Measurements from ENCODE around the gene LKAAEAR1.

Gene LKAAEAR1

DNA sequence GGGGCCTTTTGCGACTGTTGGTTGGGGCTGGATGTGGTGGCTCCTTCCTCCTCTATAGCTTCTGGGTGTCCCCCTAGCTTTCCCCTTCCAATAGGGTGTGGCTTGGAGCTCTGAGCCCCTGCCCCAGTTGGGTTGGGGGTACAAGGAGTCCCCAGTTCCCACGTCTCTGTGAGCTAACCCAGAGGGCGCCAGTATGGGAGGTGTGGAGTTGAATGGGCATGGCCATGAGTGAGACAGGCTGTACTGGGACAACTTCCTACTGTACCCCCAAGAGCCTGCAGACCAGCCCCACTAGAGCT is 47.0 kb downstream of the LKAAEAR1 start:
- Histone ChIP-seq H3K9me3 (ENCODE audit: insufficient read depth, low read length, severe bottlenecking) (no peaks in the 10 kb centered on the region), H3K4me1 (ENCODE audit: insufficient read depth, low read length) (peaks cover 32% of the 10 kb centered on the region), H3K4me2 (ENCODE audit: insufficient read depth, low read length) (no peak overlapping the region), H3K79me2 (ENCODE audit: insufficient read depth, low read length) (no peaks in the 10 kb centered on the region), H3K9ac (ENCODE audit: low read depth, low read length) (no peak overlapping the region), H3K4me3 (ENCODE audit: low read depth in 1 of 2, low read length in 2 of 2) (no peak overlapping the region), H3K36me3 (ENCODE audit: insufficient read depth, low read length) (peaks cover 27% of the 10 kb centered on the region), H2AFZ (ENCODE audit: low read depth, low read length) (no peak overlapping the region), H3K27me3 (ENCODE audit: insufficient read depth, low read length, poor library complexity) (peaks cover 38% of the 10 kb centered on the region), H3K27ac (ENCODE audit: low read length) (no peak overlapping the region), H4K20me1 (ENCODE audit: insufficient read depth, low read length) (peaks cover 13% of the 10 kb centered on the region; the same call in 1 of the 2 replicates)
- TF ChIP-seq, protein P1, sequence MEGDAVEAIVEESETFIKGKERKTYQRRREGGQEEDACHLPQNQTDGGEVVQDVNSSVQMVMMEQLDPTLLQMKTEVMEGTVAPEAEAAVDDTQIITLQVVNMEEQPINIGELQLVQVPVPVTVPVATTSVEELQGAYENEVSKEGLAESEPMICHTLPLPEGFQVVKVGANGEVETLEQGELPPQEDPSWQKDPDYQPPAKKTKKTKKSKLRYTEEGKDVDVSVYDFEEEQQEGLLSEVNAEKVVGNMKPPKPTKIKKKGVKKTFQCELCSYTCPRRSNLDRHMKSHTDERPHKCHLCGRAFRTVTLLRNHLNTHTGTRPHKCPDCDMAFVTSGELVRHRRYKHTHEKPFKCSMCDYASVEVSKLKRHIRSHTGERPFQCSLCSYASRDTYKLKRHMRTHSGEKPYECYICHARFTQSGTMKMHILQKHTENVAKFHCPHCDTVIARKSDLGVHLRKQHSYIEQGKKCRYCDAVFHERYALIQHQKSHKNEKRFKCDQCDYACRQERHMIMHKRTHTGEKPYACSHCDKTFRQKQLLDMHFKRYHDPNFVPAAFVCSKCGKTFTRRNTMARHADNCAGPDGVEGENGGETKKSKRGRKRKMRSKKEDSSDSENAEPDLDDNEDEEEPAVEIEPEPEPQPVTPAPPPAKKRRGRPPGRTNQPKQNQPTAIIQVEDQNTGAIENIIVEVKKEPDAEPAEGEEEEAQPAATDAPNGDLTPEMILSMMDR (IDR thresholded peaks at IDR 0.05; ENCODE audit: borderline replicate concordance, extremely low read depth, low read length, poor library complexity, severe bottlenecking): no peak
- no peak for TF ChIP-seq EZH2 (IDR thresholded peaks at IDR 0.05; ENCODE audit: borderline replicate concordance, low read depth, low read length, severe bottlenecking)
- ATAC-seq (ENCODE audit: insufficient read depth, low read depth) (no peak), DNase-seq (no peak)

GRCh38 chr20:64036346-64037198 is 47.6 kb downstream of the LKAAEAR1 start:
- H3K4me1 ChIP-seq (ENCODE audit: insufficient read depth, low read length): peaks cover 26% of the 10 kb centered on the region

DNA sequence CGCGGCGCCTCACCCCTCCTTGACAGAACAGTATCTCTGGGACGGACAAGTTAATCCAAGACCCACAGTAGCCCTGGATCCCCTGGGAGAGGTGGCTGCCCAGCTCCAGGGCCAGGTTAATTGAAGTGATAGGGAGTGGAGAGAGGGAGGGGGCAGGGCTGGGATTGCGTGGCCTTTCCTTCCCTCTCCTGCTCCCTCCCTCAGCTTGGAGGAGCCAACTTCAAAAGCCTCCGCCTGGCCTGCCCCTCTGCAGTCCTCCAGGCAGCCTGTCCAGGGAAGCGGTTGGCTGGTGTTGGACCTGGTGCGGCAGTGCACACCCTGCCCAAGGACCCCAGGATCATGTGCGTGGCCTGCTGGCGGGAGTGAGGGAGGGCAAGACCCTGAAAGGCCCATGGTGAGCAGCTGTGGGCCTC is 48.3 kb downstream of the LKAAEAR1 start, which contains the start of gene C20orf204:
Gene C20orf204 (plus strand): TSS at position 250 of the 413 bp plus-strand sequence. CDS start 142 bp downstream, at position 392.
- peaks cover 22% of the 10 kb centered on the region for H3K4me1 ChIP-seq (ENCODE audit: insufficient read depth, low read length)
- peaks cover 26% of the 10 kb centered on the region for H3K27me3 ChIP-seq (ENCODE audit: insufficient read depth, low read length, poor library complexity)
- H3K9me3 ChIP-seq (ENCODE audit: insufficient read depth, low read length, severe bottlenecking): no peaks in the 10 kb centered on the region
- H3K4me2 ChIP-seq (ENCODE audit: insufficient read depth, low read length): no peak within 1 kb of the TSS
- no peak within 1 kb of the TSS for H3K27ac ChIP-seq (ENCODE audit: low read length)
- no peak for DNase-seq
- H3K9ac ChIP-seq (ENCODE audit: low read depth, low read length): no peak within 1 kb of the TSS
- H4K20me1 ChIP-seq (ENCODE audit: insufficient read depth, low read length): peaks cover 13% of the 10 kb centered on the region; the same call in 1 of the 2 replicates
- no peaks in the 10 kb centered on the region for H3K79me2 ChIP-seq (ENCODE audit: insufficient read depth, low read length)
- no peak for ATAC-seq (ENCODE audit: insufficient read depth, low read depth)
- H2AFZ ChIP-seq (ENCODE audit: low read depth, low read length): no peak within 1 kb of the TSS
- no peak for TF ChIP-seq EZH2 (IDR thresholded peaks at IDR 0.05; ENCODE audit: borderline replicate concordance, low read depth, low read length, severe bottlenecking)
- TF ChIP-seq, protein P1 (IDR thresholded peaks at IDR 0.05; ENCODE audit: borderline replicate concordance, extremely low read depth, low read length, poor library complexity, severe bottlenecking): no peak
- H3K4me3 ChIP-seq (ENCODE audit: low read depth in 1 of 2, low read length in 2 of 2): no peak within 1 kb of the TSS
- H3K36me3 ChIP-seq (ENCODE audit: insufficient read depth, low read length): peaks cover 37% of the 10 kb centered on the region

More at GRCh38 chr20:64036346-64037198, 47.6 kb downstream of the LKAAEAR1 start:
- H3K9ac ChIP-seq (ENCODE audit: low read depth, low read length): no peak overlapping the region
- no peak for DNase-seq
- no peak overlapping the region for H2AFZ ChIP-seq (ENCODE audit: low read depth, low read length)
- no peak overlapping the region for H3K4me2 ChIP-seq (ENCODE audit: insufficient read depth, low read length)
- no peak overlapping the region for H3K4me3 ChIP-seq (ENCODE audit: low read depth in 1 of 2, low read length in 2 of 2)
- ATAC-seq (ENCODE audit: insufficient read depth, low read depth): no peak
- no peak overlapping the region for H3K27ac ChIP-seq (ENCODE audit: low read length)
- no peaks in the 10 kb centered on the region for H3K9me3 ChIP-seq (ENCODE audit: insufficient read depth, low read length, severe bottlenecking)
- no peak for TF ChIP-seq EZH2 (IDR thresholded peaks at IDR 0.05; ENCODE audit: borderline replicate concordance, low read depth, low read length, severe bottlenecking)
- TF ChIP-seq, protein P1 (IDR thresholded peaks at IDR 0.05; ENCODE audit: borderline replicate concordance, extremely low read depth, low read length, poor library complexity, severe bottlenecking): no peak
- H3K79me2 ChIP-seq (ENCODE audit: insufficient read depth, low read length): no peaks in the 10 kb centered on the region
- H4K20me1 ChIP-seq (ENCODE audit: insufficient read depth, low read length): peaks cover 13% of the 10 kb centered on the region; the same call in 1 of the 2 replicates
- H3K36me3 ChIP-seq (ENCODE audit: insufficient read depth, low read length): peaks cover 32% of the 10 kb centered on the region
- H3K27me3 ChIP-seq (ENCODE audit: insufficient read depth, low read length, poor library complexity): peaks cover 32% of the 10 kb centered on the region
